SH-SY5Y (cell line): ENCODE data around the gene ELAVL3.

Experiments
- GATA2 ChIP-seq: IDR thresholded peaks from 2 replicates; pipeline ENCODE4 v1.6.1; 2011; ENCODE audit warnings: mild to moderate bottlenecking, low read depth, low read length
- GATA3 ChIP-seq: IDR thresholded peaks from 2 replicates; pipeline ENCODE4 v1.6.1; 2011; ENCODE audit warnings: low read depth, mild to moderate bottlenecking, low read length, moderate library complexity

GRCh38 chr19:11435833-11436313, 45.0 kb downstream of the ELAVL3 start:
- TF ChIP-seq GATA2 (no peak), GATA3 (no peak)
